IMR-90 (cell line): ENCODE results near the gene NUDT6. TPM values are rescaled to one million over a fixed set of nuclear protein-coding genes. Genes with fewer than 3 reads are reported as not detected.
"Not testable (repeated sequence)": the region's sequence is repeated elsewhere in the genome, so short reads cannot be mapped to it uniquely, and the experiment has no call there.

Experiments
- ATAC-seq: fragments of 200-7000 bp; cut with Tn5 transposase; 2 replicates; pipeline ENCODE4 v1.9.1; 2020; ENCODE audit warnings: low read depth, mild to moderate bottlenecking, moderate library complexity
- BruUV-seq: library from RNA; stranded (reverse); fragments of 400-500 nt; replicated peaks from 2 replicates; lab custom pipeline; 2021; lab: Mats Ljungman, UMichigan
- CTCF ChIA-PET: fragments of 300-600 bp; formaldehyde crosslinking; extraction: SDS; loops from one replicate; lab custom pipeline; 2021; ENCODE audit warnings: antibody characterized with exemption; lab: Yijun Ruan, JAX
- POLR2A ChIA-PET: fragments of 300-600 bp; sonication (Branson Sonifier 250); formaldehyde crosslinking; loops from one replicate; lab custom pipeline; 2022; ENCODE audit warnings: antibody characterized with exemption; ENCODE audit not compliant: unreplicated experiment; lab: Charles Lee
- DNase-seq: peaks from one replicate; pipeline ENCODE4 v3.0.0; 2013
- H2AFZ ChIP-seq: replicated peaks from 2 replicates; pipeline ENCODE3; 2013; ENCODE audit warnings: low read length, mild to moderate bottlenecking; ENCODE audit not compliant: poor library complexity
- H2AK5ac ChIP-seq: 2 replicates; pipeline ENCODE4 v1.6.1; 2013; ENCODE audit warnings: low read depth, low read length, inconsistent platforms
- H2AK9ac ChIP-seq: replicated peaks from 2 replicates; pipeline ENCODE3; 2013; ENCODE audit warnings: mild to moderate bottlenecking, low read depth, low read length, moderate library complexity; ENCODE audit not compliant: poor library complexity
- H2BK120ac ChIP-seq: 2 replicates; pipeline ENCODE4 v1.6.1; 2013; ENCODE audit warnings: low read depth, low read length, inconsistent platforms
- H2BK15ac ChIP-seq: 3 replicates; pipeline ENCODE4 v1.6.1; 2013; ENCODE audit warnings: low read depth, low read length, inconsistent platforms
- H2BK20ac ChIP-seq: 2 replicates; pipeline ENCODE4 v1.6.1; 2013; ENCODE audit warnings: low read depth, mild to moderate bottlenecking, inconsistent platforms, low read length, moderate library complexity
- H2BK5ac ChIP-seq: 2 replicates; pipeline ENCODE4 v1.6.1; 2013; ENCODE audit warnings: mild to moderate bottlenecking, low read depth, low read length, inconsistent platforms; ENCODE audit not compliant: poor library complexity, severe bottlenecking
- H3K14ac ChIP-seq: replicated peaks from 2 replicates; pipeline ENCODE4 v1.6.1; 2013; ENCODE audit warnings: low read depth, low read length, inconsistent platforms
- H3K18ac ChIP-seq: 2 replicates; pipeline ENCODE4 v1.6.1; 2013; ENCODE audit warnings: low read depth, low read length, control low read depth
- H3K23ac ChIP-seq: 2 replicates; pipeline ENCODE4 v1.6.1; 2013; ENCODE audit warnings: low read depth, low read length, inconsistent platforms
- H3K27ac ChIP-seq: 2 replicates; pipeline ENCODE4 v1.5.1; 2013; ENCODE audit warnings: mild to moderate bottlenecking, control low read depth, low read length; ENCODE audit not compliant: insufficient read depth
- H3K27me3 ChIP-seq: 2 replicates; pipeline ENCODE4 v1.6.1; 2013; ENCODE audit warnings: low read length; ENCODE audit not compliant: control insufficient read depth, insufficient read depth
- H3K36me3 ChIP-seq: 2 replicates; pipeline ENCODE4 v1.6.1; 2013; ENCODE audit warnings: low read length, mixed read lengths; ENCODE audit not compliant: control insufficient read depth, insufficient read depth
- H3K4ac ChIP-seq: 2 replicates; pipeline ENCODE4 v1.6.1; 2013; ENCODE audit warnings: low read depth, low read length, inconsistent platforms
- H3K4me1 ChIP-seq: 2 replicates; pipeline ENCODE4 v1.6.1; 2013; ENCODE audit warnings: low read length, mixed read lengths; ENCODE audit not compliant: control insufficient read depth, insufficient read depth
- H3K4me2 ChIP-seq: 2 replicates; pipeline ENCODE4 v1.6.1; 2013; ENCODE audit warnings: low read depth, mild to moderate bottlenecking, control low read depth, low read length, moderate library complexity
- H3K4me3 ChIP-seq: 2 replicates; pipeline ENCODE4 v1.5.1; 2013; ENCODE audit warnings: low read depth, mild to moderate bottlenecking, control low read depth, low read length, moderate library complexity; ENCODE audit not compliant: insufficient read depth
- H3K56ac ChIP-seq: 2 replicates; pipeline ENCODE4 v1.6.1; 2013; ENCODE audit warnings: low read length, inconsistent platforms; ENCODE audit not compliant: insufficient read depth; ENCODE audit errors: extremely low read depth
- H3K79me1 ChIP-seq, 2 experiments: 2 replicates each; pipeline ENCODE4 v1.6.1; 2013; ENCODE audit warnings: low read length in 2 of 2, inconsistent platforms in 1 of 2, low read depth in 1 of 2
- H3K9ac ChIP-seq: 2 replicates; pipeline ENCODE4 v1.6.1; 2013; ENCODE audit warnings: low read depth, low read length, control low read depth
- H3K9me1 ChIP-seq: 2 replicates; pipeline ENCODE4 v1.6.1; 2013; ENCODE audit warnings: low read length, inconsistent platforms; ENCODE audit not compliant: insufficient read depth
- H3K9me3 ChIP-seq: 2 replicates; pipeline ENCODE4 v1.6.1; 2013; ENCODE audit warnings: low read length; ENCODE audit not compliant: control insufficient read depth, insufficient read depth
- H4K20me1 ChIP-seq: 2 replicates; pipeline ENCODE4 v1.6.1; 2013; ENCODE audit warnings: low read length, inconsistent platforms; ENCODE audit not compliant: insufficient read depth
- H4K5ac ChIP-seq: 2 replicates; pipeline ENCODE4 v1.6.1; 2013; ENCODE audit warnings: mild to moderate bottlenecking, low read depth, low read length, control low read depth
- H4K8ac ChIP-seq, 2 experiments: 2 replicates each; pipeline ENCODE4 v1.6.1; 2013; ENCODE audit warnings: low read depth in 2 of 2, low read length in 2 of 2, control low read depth in 1 of 2, inconsistent platforms in 1 of 2
- H4K91ac ChIP-seq: 2 replicates; pipeline ENCODE4 v1.6.1; 2013; ENCODE audit warnings: low read depth, low read length, inconsistent platforms; ENCODE audit not compliant: insufficient read depth
- BHLHE40 ChIP-seq: fragments of 150-350 bp; IDR thresholded peaks from 2 replicates; pipeline ENCODE4 v1.6.1; 2016; ENCODE audit warnings: mild to moderate bottlenecking, low read depth, low read length
- ELK1 ChIP-seq: fragments of 150-350 bp; IDR thresholded peaks from 2 replicates; pipeline ENCODE4 v1.6.1; 2016; ENCODE audit warnings: low read depth, mild to moderate bottlenecking, low read length, moderate library complexity, borderline replicate concordance
- MAFK ChIP-seq: IDR thresholded peaks from 2 replicates; pipeline ENCODE4 v1.6.1; 2012; ENCODE audit warnings: low read depth, low read length, improper control_type of control experiment
- MAZ ChIP-seq: IDR thresholded peaks from 2 replicates; pipeline ENCODE4 v1.6.1; 2012; ENCODE audit warnings: low read depth, mild to moderate bottlenecking, low read length, improper control_type of control experiment, moderate library complexity, borderline replicate concordance
- MXI1 ChIP-seq: IDR thresholded peaks from 2 replicates; pipeline ENCODE4 v1.6.1; 2012; ENCODE audit warnings: low read depth, mild to moderate bottlenecking, low read length, moderate library complexity, borderline replicate concordance
- NFE2L2 ChIP-seq: fragments of 150-350 bp; IDR thresholded peaks from 2 replicates; pipeline ENCODE4 v1.6.1; 2016; ENCODE audit warnings: low read depth, mild to moderate bottlenecking, low read length
- POLR2A ChIP-seq: IDR thresholded peaks from 2 replicates; pipeline ENCODE4 v1.6.1; 2012; ENCODE audit warnings: mild to moderate bottlenecking, low read depth, low read length
- RAD21 ChIP-seq: IDR thresholded peaks from 2 replicates; pipeline ENCODE4 v1.6.1; 2012; ENCODE audit warnings: low read length, improper control_type of control experiment
- RCOR1 ChIP-seq: IDR thresholded peaks from 2 replicates; pipeline ENCODE4 v1.6.1; 2012; ENCODE audit warnings: mild to moderate bottlenecking, low read length, improper control_type of control experiment; ENCODE audit not compliant: insufficient replicate concordance
- WGBS, 2 experiments: methylation state at CpG; one replicate each; pipeline versions ENCODE4 v1.1.5 to v1.1.7; 2013; ENCODE audit warnings: missing lambda C conversion rate in 2 of 2; ENCODE audit not compliant: insufficient read length in 1 of 2; ENCODE audit errors: extremely low coverage in 2 of 2; 5-methylcytosine and 5-hydroxymethylcytosine counted together
- dilution Hi-C: fragments of 300-500 bp; cut with HindIII; formaldehyde crosslinking; loops from one replicate; pipeline ENCODE4 v1.14.3; 2018; ENCODE audit warnings: low sequenced_read_pairs; ENCODE audit not compliant: unreplicated experiment
- in situ Hi-C: fragments of 300-500 bp; cut with MboI; formaldehyde crosslinking; loops from 3 replicates; pipeline ENCODE4 v1.14.3; 2019; ENCODE audit warnings: low sequenced_read_pairs, inconsistent platforms, mixed read lengths
- intact Hi-C: fragments of 100-400 bp; cut with micrococcal nuclease; formaldehyde crosslinking; loops from 2 replicates; pipeline ENCODE4 v1.10.0; 2022
- polyA plus RNA-seq, 3 experiments: library from polyadenylated mRNA; depleted of rRNA; stranded (reverse); fragments of >200 nt; gene quantifications; 2 replicates each; pipeline ENCODE4 v1.2.3, GENCODE V29; 2012; ENCODE audit warnings: low replicate concordance in 1 of 3
- total RNA-seq: library from RNA; depleted of rRNA; stranded (reverse); fragments of >200 nt; gene quantifications from 2 replicates; pipeline ENCODE4 v1.2.3, GENCODE V29; 2012

The NUDT6 gene
- total and polyA plus RNA-seq, 2 of the 4 experiments (the other 2 are of a cell fraction), result 2.7 to 4.8 TPM

GRCh38 chr4:122851568-122851967 is 70.8 kb downstream of the NUDT6 start:
- intact Hi-C loops (no loop called here), in situ Hi-C loops (no loop called here), dilution Hi-C loops (no loop called here)
- H3K4me1 ChIP-seq, result peaks cover 7% of the 10 kb centered on the region; the same call in 1 of the 2 replicates
- H4K5ac ChIP-seq, result no peak overlapping the region
- BruUV-seq, result no TSS peak
- no peaks in the 10 kb centered on the region for H3K9me3 ChIP-seq
- no peak overlapping the region for H3K56ac ChIP-seq
- H3K27ac ChIP-seq, result no peak overlapping the region
- no peak overlapping the region for H2BK20ac ChIP-seq
- peaks cover 50% of the 10 kb centered on the region for H4K20me1 ChIP-seq
- peaks cover 7% of the 10 kb centered on the region for H3K36me3 ChIP-seq
- H2BK5ac ChIP-seq, result no peak overlapping the region
- H2AK9ac ChIP-seq, result no peak overlapping the region
- H3K9me1 ChIP-seq, result peaks cover 8% of the 10 kb centered on the region
- ChIA-PET CTCF (no interaction called here), POLR2A (interaction anchor here (0.6 kb wide), 1 partner anchor 11 kb away, joined by 3 read pairs; no protein-coding TSS in a partner anchor)
- H3K27me3 ChIP-seq, result no peaks in the 10 kb centered on the region
- H3K4me3 ChIP-seq, result no peak overlapping the region
- H3K9ac ChIP-seq, result no peak overlapping the region
- H3K4ac ChIP-seq, result no peak overlapping the region
- no peak overlapping the region for H3K18ac ChIP-seq
- no peak overlapping the region for H4K8ac ChIP-seq
- no peak overlapping the region for H3K23ac ChIP-seq
- no peak overlapping the region for H3K14ac ChIP-seq
- H3K4me2 ChIP-seq, result no peak overlapping the region
- ATAC-seq (no peak), DNase-seq (no peak)
- H2AFZ ChIP-seq, result no peak overlapping the region
- TF ChIP-seq NFE2L2, result no peak
- TF ChIP-seq RCOR1, result no peak
- TF ChIP-seq MXI1, result no peak
- no peak for TF ChIP-seq MAFK
- TF ChIP-seq MAZ, result no peak
- TF ChIP-seq RAD21, result no peak
- no peak for TF ChIP-seq ELK1
- no peak for TF ChIP-seq BHLHE40
- TF ChIP-seq POLR2A, result no peak
- peaks cover 49 to 82% of the 10 kb centered on the region in 2 experiments for H3K79me1 ChIP-seq
- H2BK120ac ChIP-seq, result no peak overlapping the region
- H4K91ac ChIP-seq, result no peak overlapping the region
- no peak overlapping the region for H2BK15ac ChIP-seq
- H2AK5ac ChIP-seq, result no peak overlapping the region

GRCh38 chr4:122849789-122850188 is 72.6 kb downstream of the NUDT6 start:
- H3K27me3 ChIP-seq, H3K27ac ChIP-seq, dilution Hi-C loops, H2AK9ac ChIP-seq, H3K9me3 ChIP-seq, H3K18ac ChIP-seq, H2BK120ac ChIP-seq, H2BK5ac ChIP-seq, H2BK15ac ChIP-seq, H2AK5ac ChIP-seq, H2BK20ac ChIP-seq, H3K9ac ChIP-seq, H3K4me1 ChIP-seq, ATAC-seq, H4K5ac ChIP-seq, H2AFZ ChIP-seq, H3K14ac ChIP-seq, H3K4me2 ChIP-seq, H3K23ac ChIP-seq, H3K4ac ChIP-seq, H4K91ac ChIP-seq, H3K36me3 ChIP-seq, BruUV-seq, H3K4me3 ChIP-seq, H3K56ac ChIP-seq, DNase-seq, CTCF ChIA-PET, intact Hi-C loops, POLR2A ChIA-PET, in situ Hi-C loops, H4K8ac ChIP-seq: not testable (repeated sequence)
- no CpG with 5 or more reads among the region's 3 CpGs for WGBS, 2 experiments
- Histone ChIP-seq H3K79me1 (peaks cover 47 to 81% of the 10 kb centered on the region in 2 experiments), H4K20me1 (peaks cover 56% of the 10 kb centered on the region), H3K9me1 (peaks cover 13% of the 10 kb centered on the region)
